ENCODE measurements around the gene PRPF18.

Gene PRPF18

GRCh38 chr10:13627459-13628310 lies 40.9 kb downstream of the PRPF18 start:
- no peaks in the 10 kb centered on the region for H3K79me2 ChIP-seq (ENCODE audit: control insufficient read depth, insufficient read depth, low read length, unreplicated experiment)
- no peak overlapping the region for H3K27ac ChIP-seq (ENCODE audit: low read depth, low read length)
- no peak overlapping the region for H2AFZ ChIP-seq (ENCODE audit: low read length, unreplicated experiment)
- H3K36me3 ChIP-seq (ENCODE audit: insufficient read depth, low read length) = peaks cover 12% of the 10 kb centered on the region
- no peaks in the 10 kb centered on the region for H3K4me1 ChIP-seq (ENCODE audit: control insufficient read depth, insufficient read depth, low read length, unreplicated experiment)
- no peaks in the 10 kb centered on the region for H3K27me3 ChIP-seq (ENCODE audit: insufficient read depth, low read length)
- no peak overlapping the region for H3K4me3 ChIP-seq (ENCODE audit: low read depth, low read length)

GRCh38 chr10:13628661-13629060 lies 41.9 kb downstream of the PRPF18 start:
- no peaks in the 10 kb centered on the region for H3K27me3 ChIP-seq (ENCODE audit: insufficient read depth, low read length)

GRCh38 chr10:13629116-13629515 lies 42.4 kb downstream of the PRPF18 start:
- Histone ChIP-seq H3K79me2 (ENCODE audit: control insufficient read depth, insufficient read depth, low read length, unreplicated experiment) (no peaks in the 10 kb centered on the region), H3K36me3 (ENCODE audit: insufficient read depth, low read length) (peaks cover 13% of the 10 kb centered on the region), H3K27me3 (ENCODE audit: insufficient read depth, low read length) (no peaks in the 10 kb centered on the region), H3K27ac (ENCODE audit: low read depth, low read length) (no peak overlapping the region), H3K4me3 (ENCODE audit: low read depth, low read length) (no peak overlapping the region), H3K4me1 (ENCODE audit: control insufficient read depth, insufficient read depth, low read length, unreplicated experiment) (no peaks in the 10 kb centered on the region), H2AFZ (ENCODE audit: low read length, unreplicated experiment) (no peak overlapping the region)

More at GRCh38 chr10:13628661-13629060, 41.9 kb downstream of the PRPF18 start:
- no peak overlapping the region for H2AFZ ChIP-seq (ENCODE audit: low read length, unreplicated experiment)
- H3K36me3 ChIP-seq (ENCODE audit: insufficient read depth, low read length) = peaks cover 12% of the 10 kb centered on the region
- H3K27ac ChIP-seq (ENCODE audit: low read depth, low read length) = no peak overlapping the region
- no peaks in the 10 kb centered on the region for H3K79me2 ChIP-seq (ENCODE audit: control insufficient read depth, insufficient read depth, low read length, unreplicated experiment)
- H3K4me3 ChIP-seq (ENCODE audit: low read depth, low read length) = no peak overlapping the region
- no peaks in the 10 kb centered on the region for H3K4me1 ChIP-seq (ENCODE audit: control insufficient read depth, insufficient read depth, low read length, unreplicated experiment)

GRCh38 chr10:13630231-13630630 lies 43.5 kb downstream of the PRPF18 start:
- Histone ChIP-seq H3K79me2 (ENCODE audit: control insufficient read depth, insufficient read depth, low read length, unreplicated experiment) (no peaks in the 10 kb centered on the region), H3K27me3 (ENCODE audit: insufficient read depth, low read length) (no peaks in the 10 kb centered on the region), H3K36me3 (ENCODE audit: insufficient read depth, low read length) (peaks cover 14% of the 10 kb centered on the region), H3K4me3 (ENCODE audit: low read depth, low read length) (no peak overlapping the region), H2AFZ (ENCODE audit: low read length, unreplicated experiment) (no peak overlapping the region), H3K4me1 (ENCODE audit: control insufficient read depth, insufficient read depth, low read length, unreplicated experiment) (no peaks in the 10 kb centered on the region), H3K27ac (ENCODE audit: low read depth, low read length) (no peak overlapping the region)

- Histone ChIP-seq H3K79me2 (ENCODE audit: control insufficient read depth, insufficient read depth, low read length, unreplicated experiment) (no peaks in the 10 kb centered on the region), H3K4me1 (ENCODE audit: control insufficient read depth, insufficient read depth, low read length, unreplicated experiment) (peaks cover under 1% of the 10 kb centered on the region), H3K27ac (ENCODE audit: low read depth, low read length) (no peak overlapping the region), H2AFZ (ENCODE audit: low read length, unreplicated experiment) (no peak overlapping the region), H3K36me3 (ENCODE audit: insufficient read depth, low read length) (peaks cover 14% of the 10 kb centered on the region), H3K27me3 (ENCODE audit: insufficient read depth, low read length) (no peaks in the 10 kb centered on the region), H3K4me3 (ENCODE audit: low read depth, low read length) (no peak overlapping the region)
Observed at GRCh38 chr10:13631594-13631993, 44.8 kb downstream of the PRPF18 start.

- Histone ChIP-seq H3K27me3 (ENCODE audit: insufficient read depth, low read length) (no peaks in the 10 kb centered on the region), H3K27ac (ENCODE audit: low read depth, low read length) (no peak overlapping the region), H3K4me3 (ENCODE audit: low read depth, low read length) (no peak overlapping the region), H3K4me1 (ENCODE audit: control insufficient read depth, insufficient read depth, low read length, unreplicated experiment) (peaks cover 9% of the 10 kb centered on the region), H3K36me3 (ENCODE audit: insufficient read depth, low read length) (peaks cover 14% of the 10 kb centered on the region), H2AFZ (ENCODE audit: low read length, unreplicated experiment) (no peak overlapping the region), H3K79me2 (ENCODE audit: control insufficient read depth, insufficient read depth, low read length, unreplicated experiment) (no peaks in the 10 kb centered on the region)
Observed at GRCh38 chr10:13632440-13632839, 45.7 kb downstream of the PRPF18 start.

- H3K27ac ChIP-seq (ENCODE audit: low read depth, low read length) = no peak overlapping the region
- H2AFZ ChIP-seq (ENCODE audit: low read length, unreplicated experiment) = no peak overlapping the region
- H3K27me3 ChIP-seq (ENCODE audit: insufficient read depth, low read length) = no peaks in the 10 kb centered on the region
- no peak overlapping the region for H3K4me3 ChIP-seq (ENCODE audit: low read depth, low read length)
- no peaks in the 10 kb centered on the region for H3K79me2 ChIP-seq (ENCODE audit: control insufficient read depth, insufficient read depth, low read length, unreplicated experiment)
- H3K36me3 ChIP-seq (ENCODE audit: insufficient read depth, low read length) = peaks cover 14% of the 10 kb centered on the region
- H3K4me1 ChIP-seq (ENCODE audit: control insufficient read depth, insufficient read depth, low read length, unreplicated experiment) = peaks cover 14% of the 10 kb centered on the region
Observed at GRCh38 chr10:13632884-13633440, 46.2 kb downstream of the PRPF18 start.

GRCh38 chr10:13633689-13634088 lies 46.9 kb downstream of the PRPF18 start:
- H3K79me2 ChIP-seq (ENCODE audit: control insufficient read depth, insufficient read depth, low read length, unreplicated experiment) = no peaks in the 10 kb centered on the region
- H3K27ac ChIP-seq (ENCODE audit: low read depth, low read length) = no peak overlapping the region
- no peak overlapping the region for H2AFZ ChIP-seq (ENCODE audit: low read length, unreplicated experiment)
- no peak overlapping the region for H3K4me3 ChIP-seq (ENCODE audit: low read depth, low read length)
- no peaks in the 10 kb centered on the region for H3K27me3 ChIP-seq (ENCODE audit: insufficient read depth, low read length)
- peaks cover 16% of the 10 kb centered on the region for H3K4me1 ChIP-seq (ENCODE audit: control insufficient read depth, insufficient read depth, low read length, unreplicated experiment)
- H3K36me3 ChIP-seq (ENCODE audit: insufficient read depth, low read length) = peaks cover 13% of the 10 kb centered on the region

GRCh38 chr10:13634207-13634606 lies 47.4 kb downstream of the PRPF18 start:
- Histone ChIP-seq H3K79me2 (ENCODE audit: control insufficient read depth, insufficient read depth, low read length, unreplicated experiment) (no peaks in the 10 kb centered on the region), H3K4me3 (ENCODE audit: low read depth, low read length) (no peak overlapping the region), H2AFZ (ENCODE audit: low read length, unreplicated experiment) (no peak overlapping the region), H3K27me3 (ENCODE audit: insufficient read depth, low read length) (no peaks in the 10 kb centered on the region), H3K4me1 (ENCODE audit: control insufficient read depth, insufficient read depth, low read length, unreplicated experiment) (peaks cover 16% of the 10 kb centered on the region), H3K36me3 (ENCODE audit: insufficient read depth, low read length) (peaks cover 17% of the 10 kb centered on the region), H3K27ac (ENCODE audit: low read depth, low read length) (no peak overlapping the region)

GRCh38 chr10:13636776-13637175 lies 50.0 kb downstream of the PRPF18 start:
- Histone ChIP-seq H3K27me3 (ENCODE audit: insufficient read depth, low read length) (no peaks in the 10 kb centered on the region), H3K4me3 (ENCODE audit: low read depth, low read length) (no peak overlapping the region), H3K4me1 (ENCODE audit: control insufficient read depth, insufficient read depth, low read length, unreplicated experiment) (peaks cover 16% of the 10 kb centered on the region), H3K36me3 (ENCODE audit: insufficient read depth, low read length) (peaks cover 12% of the 10 kb centered on the region), H3K79me2 (ENCODE audit: control insufficient read depth, insufficient read depth, low read length, unreplicated experiment) (no peaks in the 10 kb centered on the region), H2AFZ (ENCODE audit: low read length, unreplicated experiment) (no peak overlapping the region), H3K27ac (ENCODE audit: low read depth, low read length) (no peak overlapping the region)

- no peak overlapping the region for H2AFZ ChIP-seq (ENCODE audit: low read length, unreplicated experiment)
- no peak overlapping the region for H3K27ac ChIP-seq (ENCODE audit: low read depth, low read length)
- peaks cover 16% of the 10 kb centered on the region for H3K4me1 ChIP-seq (ENCODE audit: control insufficient read depth, insufficient read depth, low read length, unreplicated experiment)
- H3K4me3 ChIP-seq (ENCODE audit: low read depth, low read length) = no peak overlapping the region
- no peaks in the 10 kb centered on the region for H3K79me2 ChIP-seq (ENCODE audit: control insufficient read depth, insufficient read depth, low read length, unreplicated experiment)
- H3K27me3 ChIP-seq (ENCODE audit: insufficient read depth, low read length) = no peaks in the 10 kb centered on the region
- H3K36me3 ChIP-seq (ENCODE audit: insufficient read depth, low read length) = peaks cover 18% of the 10 kb centered on the region
Observed at GRCh38 chr10:13637303-13637856, 50.6 kb downstream of the PRPF18 start.

Measured in ACC112 (cell line).